Left ventricle myocardium superior (tissue), 1 donor: Measurements from ENCODE around the gene KIF27. TPM values are rescaled to one million over a fixed set of nuclear protein-coding genes. Genes with fewer than 3 reads are reported as not detected.
"Not testable (repeated sequence)": the region's sequence is repeated elsewhere in the genome, so short reads cannot be mapped to it uniquely, and the experiment has no call there.

Experiments
- ATAC-seq: fragments of 200-7000 bp; cut with Tn5 transposase; one replicate; pipeline ENCODE4 v1.9.1; 2020; ENCODE audit warnings: mild to moderate bottlenecking, moderate library complexity
- DNase-seq: peaks from one replicate; pipeline ENCODE4 v3.0.0-alpha.2; 2020
- intact Hi-C: fragments of 100-400 bp; cut with micrococcal nuclease; formaldehyde crosslinking; loops from one replicate; pipeline ENCODE4 v1.11.0; 2022
- microRNA-seq: library from miRNA; unstranded; fragments of <30 nt; microRNA quantifications from one replicate; pipeline ENCODE4 v1.2.0, GENCODE V29; 2020; ENCODE audit warnings: borderline number of aligned reads
- total RNA-seq: library from RNA; stranded (reverse); fragmentation: NEBNext Ultra II Directional; extraction: Animal tissue kit (Norgen Biotek cat#: 25700); gene quantifications from one replicate; pipeline ENCODE4 v1.2.1, GENCODE V29; 2021
- donor health status: DM: no; HTN: yes; CAD: no; lungs with severe emphysema.

The KIF27 gene
- total RNA-seq, 1 donor from 2014 or later = 4.5 TPM

- ATAC-seq, intact Hi-C loops, DNase-seq: not testable (repeated sequence)
These were observed 96.1 kb downstream of the KIF27 start for GRCh38 chr9:83824986-83825623.

- peak; percentile 87 for DNase-seq
- peak; percentile 97 for ATAC-seq
- intact Hi-C loops = not testable (repeated sequence)
These were observed 103.6 kb downstream of the KIF27 start, which contains the start of gene GKAP1 for GRCh38 chr9:83817356-83818278. GKAP1 (minus strand) TSS chr9:83817769; CDS start chr9:83806517, 11,252 bp downstream.

GRCh38 chr9:83817011-83817355 is 104.2 kb downstream of the KIF27 start:
- DNase-seq, intact Hi-C loops, ATAC-seq: not testable (repeated sequence)

GRCh38 chr9:83815120-83815519 is 106.1 kb downstream of the KIF27 start:
- intact Hi-C loops, DNase-seq, ATAC-seq: not testable (repeated sequence)

- DNase-seq, intact Hi-C loops, ATAC-seq: not testable (repeated sequence)
These were observed 112.0 kb downstream of the KIF27 start for GRCh38 chr9:83809213-83809612.

- DNase-seq, intact Hi-C loops, ATAC-seq: not testable (repeated sequence)
These were observed 116.8 kb downstream of the KIF27 start for GRCh38 chr9:83804454-83804853.

- intact Hi-C loops, ATAC-seq, DNase-seq: not testable (repeated sequence)
These were observed 117.3 kb downstream of the KIF27 start for GRCh38 chr9:83803941-83804340.

GRCh38 chr9:83800236-83801033 is 120.8 kb downstream of the KIF27 start:
- DNase-seq = no peak
- ATAC-seq = no peak
- intact Hi-C loops = no loop called here

GRCh38 chr9:83794051-83794450 is 127.2 kb downstream of the KIF27 start:
- no peak for DNase-seq
- ATAC-seq = no peak
- intact Hi-C loops = no loop called here

GRCh38 chr9:83792746-83793145 is 128.5 kb downstream of the KIF27 start:
- DNase-seq (no peak), ATAC-seq (no peak)
- intact Hi-C loops = no loop called here

Small RNA genes within 50 kb of the gene (microRNA-seq; reads per million reads assigned to microRNA genes)
- 24.5 reads per million, percentile 21 among the genes with 10 or more reads in this experiment for gene MIR7-1

Other genes with a start within 250 kb of the KIF27 start
- gene UBQLN1, start 213.5 kb downstream of the KIF27 start, total RNA-seq = 85.2 TPM
- 25.3 TPM for gene GKAP1, start 103.7 kb downstream of the KIF27 start, total RNA-seq
- 289 TPM for gene HNRNPK, start 58.8 kb upstream of the KIF27 start, total RNA-seq
- 6.9 TPM for gene RMI1, start 59.4 kb upstream of the KIF27 start, total RNA-seq